ENCODE data around the gene UTY. TPM values are rescaled to one million over a fixed set of nuclear protein-coding genes. Genes with fewer than 3 reads are reported as not detected.
A peak's percentile ranks its signal among the peaks of the same experiment; 100 is the strongest.

UTY gene
- total RNA-seq, 2 experiments from 2014 or later = 35.8 to 36.7 TPM

GRCh38 chrY:13435968-13436937 is 43.6 kb downstream of the UTY start:
- BruUV-seq (replicated peaks) = no TSS peak
- Histone ChIP-seq H3K9me3 (ENCODE audit: low read length) (peaks cover 22% of the 10 kb centered on the region; the same call in 1 of the 2 replicates), H3K27ac (ENCODE audit: low read depth, low read length, poor library complexity, severe bottlenecking) (no peak overlapping the region), H3K4me3 (ENCODE audit: low read depth, low read length, poor library complexity, severe bottlenecking) (no peak overlapping the region), H3K36me3 (ENCODE audit: insufficient read depth, low read length) (peaks cover 67% of the 10 kb centered on the region), H3K79me2 (ENCODE audit: insufficient read depth, low read depth, low read length) (peaks cover 48% of the 10 kb centered on the region), H2AFZ (ENCODE audit: low read length) (no peak overlapping the region), H4K20me1 (ENCODE audit: insufficient read depth, low read length) (0 out of 2 replicates have a peak, but pooled peaks cover 3% of the 10 kb centered on the region), H3K4me1 (ENCODE audit: insufficient read depth, low read length, poor library complexity, severe bottlenecking) (peaks cover 8% of the 10 kb centered on the region), H3K9me2 (ENCODE audit: insufficient read depth, low read length) (no peaks in the 10 kb centered on the region), H3K4me2 (ENCODE audit: low read length) (peak overlapping the region; percentile 29; the same call in 1 of the 2 replicates)
- CTCF ChIA-PET (ENCODE audit: unreplicated experiment) = interaction anchor here (0.6 kb wide), 1 partner anchor 38 kb away, joined by 7 read pairs; no protein-coding TSS in a partner anchor
- peak; percentile 35 for DNase-seq (ENCODE audit: low spot score)
- intact Hi-C loops (cut with micrococcal nuclease; ENCODE audit: unreplicated experiment) = loop anchor here (2.0 kb wide), 1 partner anchor 293 kb away; no protein-coding TSS in a partner anchor
- TF ChIP-seq CTCF (conservative IDR thresholded peaks at IDR 0.05; ENCODE audit: low read length) (peak; percentile 73), EZH2phosphoT487 (IDR thresholded peaks at IDR 0.05; ENCODE audit: borderline replicate concordance, low read depth, low read length) (no peak)
- POLR2A ChIA-PET = interaction anchor here (0.5 to 1.1 kb wide), 2 partner anchors 9 to 16 kb away, joined by 3 read pairs; no protein-coding TSS in a partner anchor

GRCh38 chrY:13435206-13435967 is 44.4 kb downstream of the UTY start:
- peaks cover 56% of the 10 kb centered on the region for H3K79me2 ChIP-seq (ENCODE audit: insufficient read depth, low read depth, low read length)
- peaks cover 70% of the 10 kb centered on the region for H3K36me3 ChIP-seq (ENCODE audit: insufficient read depth, low read length)
- no TSS peak for BruUV-seq (replicated peaks)
- H3K9me2 ChIP-seq (ENCODE audit: insufficient read depth, low read length) = no peaks in the 10 kb centered on the region
- no peak overlapping the region for H3K4me2 ChIP-seq (ENCODE audit: low read length)
- DNase-seq (ENCODE audit: low spot score) = no peak
- no peak overlapping the region for H3K27ac ChIP-seq (ENCODE audit: low read depth, low read length, poor library complexity, severe bottlenecking)
- CTCF ChIA-PET (ENCODE audit: unreplicated experiment) = no interaction called here
- peaks cover 8% of the 10 kb centered on the region for H3K4me1 ChIP-seq (ENCODE audit: insufficient read depth, low read length, poor library complexity, severe bottlenecking)
- no peak overlapping the region for H3K4me3 ChIP-seq (ENCODE audit: low read depth, low read length, poor library complexity, severe bottlenecking)
- intact Hi-C loops (cut with micrococcal nuclease; ENCODE audit: unreplicated experiment) = no loop called here
- peaks cover 29% of the 10 kb centered on the region; the same call in 1 of the 2 replicates for H3K9me3 ChIP-seq (ENCODE audit: low read length)
- POLR2A ChIA-PET = no interaction called here
- H4K20me1 ChIP-seq (ENCODE audit: insufficient read depth, low read length) = 0 out of 2 replicates have a peak, but pooled peaks cover 3% of the 10 kb centered on the region
- no peak for TF ChIP-seq EZH2phosphoT487 (IDR thresholded peaks at IDR 0.05; ENCODE audit: borderline replicate concordance, low read depth, low read length)
- TF ChIP-seq CTCF (conservative IDR thresholded peaks at IDR 0.05; ENCODE audit: low read length) = no peak
- no peak overlapping the region for H2AFZ ChIP-seq (ENCODE audit: low read length)

Measured in OCI-LY7 (cell line).